Measurements from ENCODE around the gene CDK16.

CDK16 gene

DNA sequence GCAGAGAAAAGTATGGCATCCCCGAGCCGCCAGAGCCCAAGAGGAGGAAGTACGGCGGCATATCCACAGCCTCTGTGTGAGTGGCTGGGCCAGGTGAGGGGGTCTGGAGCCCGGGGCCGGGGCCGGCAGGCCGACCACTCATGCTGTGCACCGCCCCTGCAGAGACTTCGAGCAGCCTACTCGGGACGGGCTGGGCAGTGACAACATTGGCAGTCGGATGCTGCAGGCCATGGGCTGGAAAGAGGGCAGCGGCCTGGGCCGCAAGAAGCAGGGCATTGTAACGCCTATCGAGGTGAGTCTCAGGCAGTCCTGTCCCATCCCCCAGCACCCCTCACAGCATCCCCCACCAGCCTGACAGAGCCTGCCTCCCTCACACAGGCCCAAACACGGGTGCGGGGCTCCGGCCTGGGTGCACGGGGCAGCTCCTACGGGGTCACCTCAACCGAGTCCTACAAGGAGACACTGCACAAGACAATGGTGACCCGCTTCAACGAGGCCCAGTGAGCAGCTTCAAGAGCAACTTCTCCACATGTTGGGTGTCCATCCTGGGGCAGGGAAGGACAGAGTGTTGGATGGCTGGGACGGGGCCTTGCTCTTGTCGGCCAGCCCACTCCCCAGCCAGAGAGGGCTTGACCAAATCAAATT is 32.3 kb upstream of the CDK16 start:
- no peak for DNase-seq (ENCODE audit: low spot score)

DNA sequence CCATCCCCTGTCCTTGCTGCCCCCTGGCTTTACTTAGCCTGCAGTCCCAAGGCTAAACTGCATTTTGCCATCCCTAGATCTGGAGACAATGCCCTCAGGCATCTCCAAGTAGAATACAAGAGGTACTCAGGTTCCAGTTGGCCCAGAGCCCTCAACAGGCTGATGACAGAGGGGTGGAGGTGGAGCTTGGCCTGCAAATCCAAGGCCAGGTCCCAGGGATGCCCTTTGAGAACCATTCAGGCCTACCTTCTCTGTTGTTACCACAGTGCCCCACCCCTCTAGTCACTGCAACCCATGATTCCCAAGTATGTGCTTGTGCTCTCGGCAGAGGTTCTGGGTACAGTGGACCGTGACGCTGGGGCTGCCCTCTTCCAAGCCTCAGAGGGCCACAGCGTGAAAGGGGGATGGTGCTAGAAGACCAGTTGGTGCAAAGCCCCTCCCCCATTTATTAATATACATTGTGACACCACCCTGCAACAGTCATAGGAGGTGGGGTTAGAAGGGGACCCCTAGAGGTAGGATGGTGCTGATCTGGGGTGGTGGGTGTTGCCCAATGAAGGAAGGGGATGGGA is 31.3 kb upstream of the CDK16 start:
- DNase-seq (ENCODE audit: low spot score): no peak

DNA sequence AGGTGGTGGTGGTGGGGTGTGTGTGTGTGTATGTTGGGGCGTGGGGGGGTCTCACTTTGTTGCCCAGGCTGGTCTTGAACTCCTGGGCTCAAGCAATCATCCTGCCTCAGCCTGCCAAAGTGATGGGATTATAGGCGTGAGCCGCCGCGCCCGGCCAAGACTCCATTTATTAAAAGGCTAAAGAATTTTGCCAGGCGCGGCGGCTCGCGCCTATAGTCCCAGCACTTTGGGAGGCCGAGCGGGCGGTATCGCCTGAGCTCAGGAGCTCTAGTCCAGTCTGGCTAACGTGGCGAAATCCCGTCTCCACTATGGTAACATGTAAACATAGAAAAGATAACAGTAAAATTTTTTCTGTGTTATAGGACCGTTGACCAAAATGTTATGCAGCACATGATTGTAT is 28.6 kb upstream of the CDK16 start:
- DNase-seq (ENCODE audit: low spot score): no peak

DNA sequence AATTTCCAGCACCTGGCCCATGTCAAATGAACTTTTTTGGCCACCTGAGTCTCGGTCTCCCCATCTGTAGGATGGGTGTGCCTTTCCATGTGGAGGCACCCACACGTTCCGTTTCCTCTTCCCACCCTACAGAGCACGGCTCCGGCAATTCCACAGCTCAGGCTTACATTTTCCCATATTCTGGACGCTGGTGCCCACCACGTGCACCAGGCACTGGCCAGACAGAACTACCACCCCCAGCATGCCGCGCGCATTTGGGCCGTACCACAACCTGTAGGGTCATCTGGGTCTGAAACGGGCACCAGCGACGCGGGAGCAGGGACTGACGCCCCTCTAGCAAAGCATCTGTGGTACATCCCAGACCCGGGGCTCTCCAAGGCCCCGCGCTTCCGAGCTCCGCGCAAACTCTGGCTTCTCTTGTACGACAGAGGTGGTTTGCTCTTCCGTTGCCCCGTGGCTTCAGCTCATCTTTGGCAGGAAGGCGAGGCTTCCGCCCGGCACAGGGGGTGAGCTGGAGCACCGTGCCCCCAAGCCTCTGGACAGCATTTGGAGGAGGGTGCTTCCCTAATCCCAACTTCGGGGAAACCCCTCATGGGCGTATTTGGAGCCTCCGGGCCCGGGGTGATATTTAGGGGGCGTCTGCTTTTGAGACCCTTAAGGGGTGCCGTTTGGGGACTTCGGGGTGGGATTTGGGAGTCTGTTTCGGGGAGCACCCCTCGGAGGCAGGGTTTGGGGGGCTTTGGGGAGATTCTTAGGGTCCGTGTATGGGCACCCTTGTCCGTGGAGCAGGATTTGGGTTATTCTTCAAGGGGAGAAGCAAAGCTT is 27.8 kb upstream of the CDK16 start:
- peak; percentile 92 for DNase-seq (ENCODE audit: low spot score)

DNA sequence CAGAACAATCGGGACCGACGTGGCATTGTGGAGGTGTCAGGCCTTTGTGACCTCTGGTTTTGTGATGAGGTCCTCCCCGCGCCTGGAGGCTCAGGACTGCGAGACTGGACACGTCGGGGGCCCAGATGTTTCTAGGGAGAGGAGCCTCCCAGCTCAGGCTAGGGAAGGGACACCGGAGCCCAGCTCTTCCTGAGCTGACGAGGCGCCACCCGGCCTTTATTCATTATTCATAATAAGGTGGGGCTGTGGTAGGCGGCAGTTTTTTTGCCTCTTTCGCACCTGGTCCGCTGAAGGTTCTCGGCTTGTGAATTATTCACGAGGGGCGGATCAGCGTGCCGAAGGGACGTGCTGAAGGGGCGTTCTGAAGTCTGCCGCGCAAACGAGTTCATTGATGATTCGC is 27.1 kb upstream of the CDK16 start:
- no peak for DNase-seq (ENCODE audit: low spot score)

DNA sequence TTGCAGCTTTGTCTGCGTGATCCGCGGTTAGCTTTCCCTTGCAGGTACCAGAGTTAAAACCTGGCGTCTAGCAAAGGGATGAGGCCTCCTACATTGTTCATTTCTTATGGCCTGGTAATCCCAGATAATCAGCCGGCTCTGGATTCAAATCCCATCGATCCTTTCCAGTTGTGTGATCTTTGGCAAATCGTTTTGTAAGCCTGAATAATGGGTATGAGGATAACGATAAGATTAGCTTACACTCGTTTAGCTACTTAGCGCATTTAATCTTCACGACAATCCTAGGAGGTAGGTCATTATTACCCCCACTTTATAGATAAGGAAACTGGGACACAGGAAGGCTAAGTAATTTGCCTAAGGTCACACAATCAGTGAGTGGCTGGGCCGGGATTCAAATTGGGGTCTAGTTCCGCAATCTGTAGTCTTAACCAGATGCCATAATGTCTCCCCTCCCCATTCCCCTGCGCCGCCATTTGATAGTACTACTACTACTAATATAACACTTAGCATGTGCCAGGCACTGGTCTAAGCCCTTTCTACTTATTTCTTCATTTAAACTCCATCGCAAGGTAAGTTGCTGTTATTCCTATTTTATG is 26.6 kb upstream of the CDK16 start:
- DNase-seq (ENCODE audit: low spot score): no peak

DNA sequence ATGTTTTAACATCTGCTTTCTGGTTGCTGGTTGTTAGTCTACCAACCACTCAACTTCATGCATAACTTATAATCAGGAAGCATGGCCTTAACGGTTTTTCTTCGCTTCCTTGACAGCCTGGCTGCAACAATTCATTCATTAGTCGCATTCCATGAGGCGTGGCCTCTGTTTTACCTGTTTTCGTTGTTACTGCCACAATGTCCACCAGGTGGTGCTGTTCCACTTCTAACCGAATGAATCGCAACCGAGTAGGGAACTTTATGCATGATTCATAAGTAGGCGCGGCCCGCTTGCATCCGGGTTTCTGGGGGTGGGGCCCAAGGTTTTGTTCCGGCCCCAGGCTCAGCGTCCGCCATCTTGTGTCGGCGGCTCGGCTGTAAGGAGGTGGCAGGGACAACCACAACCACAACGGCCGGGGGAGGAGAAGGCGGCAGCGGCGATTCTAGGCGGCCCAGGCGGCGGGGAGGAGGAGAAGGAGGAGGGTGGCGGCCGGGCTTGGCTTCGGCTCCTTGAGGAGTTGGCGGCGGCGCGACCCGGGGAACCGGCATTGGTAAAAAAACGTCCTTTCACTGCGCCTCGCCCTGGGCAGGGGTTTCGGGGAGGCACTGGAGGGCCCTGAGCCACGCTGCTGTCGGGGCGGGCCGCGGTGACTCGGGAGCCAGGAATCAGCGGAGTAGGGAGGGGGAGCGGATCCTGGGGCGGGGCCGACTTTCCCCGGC is 24.8 kb upstream of the CDK16 start, which contains the start of gene UBA1:
Gene UBA1 (plus strand): TSS at position 355 of the 719 bp plus-strand sequence. CDS start 4,974 bp downstream, outside the sequence.
- peak; percentile 95 for DNase-seq (ENCODE audit: low spot score)

DNA sequence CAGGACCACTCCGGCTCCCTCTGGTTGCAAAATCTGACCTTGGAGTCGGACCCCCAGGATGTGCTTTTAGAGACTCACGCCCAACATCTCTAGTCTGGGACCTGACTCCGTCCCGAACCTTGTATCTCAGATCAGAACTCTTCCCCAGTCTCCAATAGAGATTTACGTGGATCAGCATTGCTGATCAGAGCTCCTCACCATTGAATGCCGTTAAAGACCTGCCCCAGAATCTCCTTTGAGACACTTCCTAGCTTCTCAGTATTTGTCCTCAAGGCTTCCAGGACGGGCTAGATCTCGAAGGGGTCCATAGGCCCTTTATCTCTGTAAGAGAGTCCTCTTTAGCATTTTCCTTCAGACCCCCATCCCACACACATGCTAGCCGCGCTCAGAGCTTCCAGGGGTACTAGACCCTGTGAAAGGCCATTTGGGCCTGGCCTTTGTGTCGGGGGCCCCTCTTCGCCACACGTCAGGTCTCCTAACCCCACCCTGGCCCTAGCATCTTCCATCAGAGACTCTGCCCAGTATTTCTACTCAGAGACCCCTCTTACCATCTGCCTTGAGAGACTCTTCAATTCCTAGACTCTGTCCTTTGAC is 24.2 kb upstream of the CDK16 start:
- no peak for DNase-seq (ENCODE audit: low spot score)

DNA sequence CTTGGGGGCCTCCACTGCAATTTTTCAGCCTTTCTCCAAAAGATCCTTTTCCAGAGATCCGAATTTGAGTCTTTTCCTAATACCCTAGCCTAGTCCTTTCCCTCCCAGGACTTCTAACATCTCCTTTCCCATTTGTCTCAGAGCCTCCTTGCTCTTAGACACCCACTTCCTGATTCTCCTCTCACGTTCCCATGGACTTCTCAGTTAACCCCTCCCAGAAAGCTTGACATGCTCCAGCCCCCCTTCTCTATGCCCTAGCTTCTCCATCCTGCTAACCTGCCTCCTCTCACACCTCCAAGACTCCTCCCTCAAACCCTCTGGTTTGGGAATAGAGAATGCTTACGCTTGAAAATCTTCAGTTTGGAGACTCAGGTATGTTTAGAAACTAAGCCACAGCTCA is 22.4 kb upstream of the CDK16 start:
- DNase-seq (ENCODE audit: low spot score): no peak

DNA sequence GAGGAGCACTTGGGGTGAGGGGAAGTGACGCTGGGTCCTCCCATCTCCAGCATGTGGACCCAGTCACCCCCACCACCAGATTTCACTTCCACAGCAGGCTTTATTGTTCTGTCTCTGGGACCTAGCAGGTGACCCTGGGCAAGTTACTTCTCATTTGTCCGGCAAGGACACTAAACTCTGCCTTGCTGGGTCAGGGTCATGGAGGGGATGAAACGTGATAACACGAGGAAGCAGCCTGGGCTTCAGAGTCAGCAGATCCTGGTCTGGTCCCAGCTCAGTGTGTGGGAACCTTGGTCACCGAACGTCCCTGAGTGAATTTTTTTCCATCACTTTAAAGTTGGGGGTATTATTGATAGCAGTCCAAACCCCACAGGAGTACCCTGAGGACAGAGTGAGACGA is 21.0 kb upstream of the CDK16 start:
- DNase-seq (ENCODE audit: low spot score): no peak

DNA sequence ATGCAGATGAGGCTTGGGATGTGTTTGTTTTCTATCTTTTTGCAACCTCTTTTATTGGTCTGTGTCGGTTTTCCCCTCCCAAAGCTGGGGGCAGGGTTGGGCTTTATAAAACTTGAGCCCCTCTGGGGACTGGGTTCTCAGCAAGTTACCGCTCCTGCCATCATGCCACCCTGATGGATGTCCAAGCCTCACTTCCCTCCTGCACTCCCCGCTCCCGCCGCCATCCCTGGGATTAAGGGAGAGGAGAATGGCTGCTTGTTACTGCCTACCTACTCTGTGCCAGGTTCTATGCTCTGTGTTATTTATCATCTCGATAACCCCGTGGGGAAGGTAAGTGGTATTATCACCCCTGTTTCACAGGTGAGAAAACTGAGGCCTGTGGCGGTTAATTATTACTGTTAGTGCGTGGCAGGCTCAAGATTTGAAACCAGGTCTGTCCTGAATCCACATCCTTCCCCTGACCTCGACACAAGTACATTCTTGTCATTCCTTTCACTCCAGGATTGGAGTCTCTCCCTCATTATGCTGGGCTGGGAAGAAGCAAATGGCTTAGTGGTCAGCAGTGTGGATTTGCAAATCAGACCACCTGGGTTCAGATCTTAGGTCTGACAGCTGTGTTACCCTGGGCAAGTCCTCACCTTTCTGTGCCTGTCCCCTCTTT is 20.3 kb upstream of the CDK16 start:
- no peak for DNase-seq (ENCODE audit: low spot score)

DNA sequence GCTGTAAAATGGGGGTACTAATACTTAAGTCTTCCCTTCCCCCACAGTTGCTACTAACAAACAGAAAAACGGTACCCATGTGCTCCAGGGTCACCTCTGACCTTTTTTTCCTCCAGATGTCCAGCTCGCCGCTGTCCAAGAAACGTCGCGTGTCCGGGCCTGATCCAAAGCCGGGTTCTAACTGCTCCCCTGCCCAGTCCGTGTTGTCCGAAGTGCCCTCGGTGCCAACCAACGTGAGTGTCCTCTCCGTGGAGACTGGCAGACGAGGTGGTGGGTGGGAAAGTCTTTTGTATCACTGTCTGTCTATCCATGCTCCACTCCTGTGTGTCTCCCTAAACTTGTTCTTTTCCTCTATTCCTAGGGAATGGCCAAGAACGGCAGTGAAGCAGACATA is 19.8 kb upstream of the CDK16 start:
- no peak for DNase-seq (ENCODE audit: low spot score)

DNA sequence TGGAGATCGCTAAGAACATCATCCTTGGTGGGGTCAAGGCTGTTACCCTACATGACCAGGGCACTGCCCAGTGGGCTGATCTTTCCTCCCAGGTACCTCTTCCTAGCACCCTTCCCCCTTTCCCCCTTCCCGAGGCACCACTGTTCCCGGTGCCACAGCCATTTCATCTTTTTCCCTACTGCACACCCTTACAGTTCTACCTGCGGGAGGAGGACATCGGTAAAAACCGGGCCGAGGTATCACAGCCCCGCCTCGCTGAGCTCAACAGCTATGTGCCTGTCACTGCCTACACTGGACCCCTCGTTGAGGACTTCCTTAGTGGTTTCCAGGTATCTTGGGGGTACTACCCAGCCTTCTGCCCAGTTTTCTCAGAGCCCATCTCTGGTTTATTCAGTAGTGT is 19.2 kb upstream of the CDK16 start:
- DNase-seq (ENCODE audit: low spot score): no peak

DNA sequence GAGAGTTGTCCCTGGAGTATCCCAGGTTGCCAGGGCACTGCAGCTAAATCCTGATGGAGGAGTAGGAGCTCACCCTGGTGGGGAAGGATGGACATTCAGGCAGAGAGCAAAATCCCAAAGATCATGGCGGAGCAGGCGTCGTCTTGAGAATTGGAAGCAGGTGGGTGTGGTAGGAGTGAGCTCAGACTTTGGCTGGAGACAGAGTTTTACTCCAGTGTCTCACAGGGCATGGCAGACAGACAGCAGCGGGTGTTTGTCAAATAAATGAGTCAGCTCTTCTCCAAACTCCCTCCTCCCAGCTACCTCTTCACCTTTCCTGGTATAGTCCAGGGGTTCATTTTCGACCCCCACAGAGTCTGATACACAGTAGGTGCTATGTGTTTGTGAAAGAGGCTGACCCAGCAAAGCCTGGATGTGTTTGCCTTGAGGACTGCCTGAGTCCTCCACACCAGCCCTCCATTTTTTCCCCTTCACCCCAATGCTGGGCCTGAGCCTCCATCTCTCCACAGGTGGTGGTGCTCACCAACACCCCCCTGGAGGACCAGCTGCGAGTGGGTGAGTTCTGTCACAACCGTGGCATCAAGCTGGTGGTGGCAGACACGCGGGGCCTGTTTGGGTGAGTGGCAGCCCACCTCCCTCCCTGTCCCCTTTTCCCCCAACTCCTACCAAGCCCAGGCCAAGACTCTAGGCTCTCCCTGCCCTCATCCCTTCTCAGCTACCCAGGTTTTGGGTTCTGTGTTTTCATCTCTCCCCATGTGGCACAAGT is 17.9 kb upstream of the CDK16 start:
- peak; percentile 58 for DNase-seq (ENCODE audit: low spot score)

DNA sequence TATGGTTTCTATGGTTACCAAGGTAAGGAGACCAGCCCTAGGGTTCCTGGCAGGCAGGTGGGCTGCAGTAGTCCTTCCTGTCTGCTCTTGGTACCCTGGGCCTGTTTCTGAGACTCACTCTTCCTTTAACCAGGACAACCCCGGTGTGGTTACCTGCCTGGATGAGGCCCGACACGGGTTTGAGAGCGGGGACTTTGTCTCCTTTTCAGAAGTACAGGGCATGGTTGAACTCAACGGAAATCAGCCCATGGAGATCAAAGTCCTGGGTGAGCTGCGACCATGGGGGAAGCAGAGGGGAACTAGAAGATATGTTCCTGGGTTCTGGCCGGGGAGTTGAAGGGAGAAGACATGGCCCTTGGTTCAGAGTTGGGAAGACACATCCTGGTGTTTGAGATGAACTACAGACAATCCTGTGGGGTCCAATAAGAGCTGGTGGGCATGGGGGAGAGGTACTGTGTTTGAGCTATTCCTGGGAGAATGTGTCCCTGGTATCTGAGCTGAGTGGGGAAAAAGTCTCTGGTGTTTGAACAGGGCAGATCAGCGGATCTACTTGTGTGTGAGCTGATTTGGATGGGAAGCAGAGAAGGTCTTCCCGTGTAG is 17.0 kb upstream of the CDK16 start:
- DNase-seq (ENCODE audit: low spot score): no peak

DNA sequence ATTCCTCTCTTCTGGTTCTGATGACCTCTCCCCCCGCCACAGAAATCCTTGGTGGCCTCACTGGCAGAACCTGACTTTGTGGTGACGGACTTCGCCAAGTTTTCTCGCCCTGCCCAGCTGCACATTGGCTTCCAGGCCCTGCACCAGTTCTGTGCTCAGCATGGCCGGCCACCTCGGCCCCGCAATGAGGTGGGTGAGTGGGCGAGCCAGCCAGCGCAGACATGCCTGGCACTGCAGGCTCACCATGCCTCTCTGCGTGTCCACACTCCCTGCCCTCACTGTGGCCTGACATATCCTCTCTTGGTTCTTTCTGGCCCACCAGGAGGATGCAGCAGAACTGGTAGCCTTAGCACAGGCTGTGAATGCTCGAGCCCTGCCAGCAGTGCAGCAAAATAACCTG is 16.2 kb upstream of the CDK16 start:
- DNase-seq (ENCODE audit: low spot score): no peak

DNA sequence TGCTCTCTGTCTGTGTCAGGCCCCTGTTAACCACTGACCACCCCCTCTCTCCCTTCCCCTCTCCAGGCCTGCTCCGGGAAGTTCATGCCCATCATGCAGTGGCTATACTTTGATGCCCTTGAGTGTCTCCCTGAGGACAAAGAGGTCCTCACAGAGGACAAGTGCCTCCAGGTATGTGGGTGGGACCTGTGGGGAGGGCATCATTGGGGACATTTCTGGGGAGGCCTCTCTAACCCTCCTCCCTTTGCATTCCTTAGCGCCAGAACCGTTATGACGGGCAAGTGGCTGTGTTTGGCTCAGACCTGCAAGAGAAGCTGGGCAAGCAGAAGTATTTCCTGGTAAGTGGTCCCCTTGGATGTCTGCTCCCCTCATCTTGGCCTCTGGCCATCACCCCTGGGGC is 15.6 kb upstream of the CDK16 start:
- DNase-seq (ENCODE audit: low spot score): no peak

DNA sequence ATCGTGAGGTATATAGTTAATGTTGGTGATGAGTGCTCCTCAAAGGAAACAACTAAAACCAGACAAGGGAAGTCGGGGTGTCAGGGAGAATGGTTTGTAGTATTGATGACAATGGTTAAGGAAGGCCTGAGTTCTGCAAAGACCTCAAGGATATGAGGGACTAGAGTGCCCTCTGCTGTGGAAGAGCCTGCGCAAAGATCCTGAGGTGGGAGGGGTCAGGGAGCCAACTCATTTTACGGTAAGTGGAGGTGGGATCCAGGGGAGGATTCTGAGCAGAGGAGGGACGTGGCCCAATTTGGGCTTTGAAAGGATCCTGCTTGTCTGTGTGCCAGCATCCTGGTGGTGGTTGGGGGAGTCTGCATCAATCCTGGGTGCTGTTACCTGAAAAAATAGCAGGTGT is 13.5 kb upstream of the CDK16 start:
- no peak for DNase-seq (ENCODE audit: low spot score)

DNA sequence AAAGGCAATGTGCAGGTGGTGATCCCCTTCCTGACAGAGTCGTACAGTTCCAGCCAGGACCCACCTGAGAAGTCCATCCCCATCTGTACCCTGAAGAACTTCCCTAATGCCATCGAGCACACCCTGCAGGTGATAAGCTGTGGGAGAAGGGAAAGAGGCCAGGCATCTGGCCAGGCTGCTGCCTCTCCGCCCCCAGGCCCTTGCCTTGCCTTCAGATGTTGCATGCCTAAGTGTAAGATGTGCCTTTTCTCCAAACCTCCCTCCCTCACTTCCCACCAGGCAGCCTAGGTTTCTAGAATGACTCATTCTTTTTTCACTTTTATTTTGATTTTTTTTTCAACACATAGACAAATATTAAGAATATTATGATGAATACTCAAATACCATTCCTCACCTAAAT is 12.2 kb upstream of the CDK16 start:
- DNase-seq (ENCODE audit: low spot score): no peak

DNA sequence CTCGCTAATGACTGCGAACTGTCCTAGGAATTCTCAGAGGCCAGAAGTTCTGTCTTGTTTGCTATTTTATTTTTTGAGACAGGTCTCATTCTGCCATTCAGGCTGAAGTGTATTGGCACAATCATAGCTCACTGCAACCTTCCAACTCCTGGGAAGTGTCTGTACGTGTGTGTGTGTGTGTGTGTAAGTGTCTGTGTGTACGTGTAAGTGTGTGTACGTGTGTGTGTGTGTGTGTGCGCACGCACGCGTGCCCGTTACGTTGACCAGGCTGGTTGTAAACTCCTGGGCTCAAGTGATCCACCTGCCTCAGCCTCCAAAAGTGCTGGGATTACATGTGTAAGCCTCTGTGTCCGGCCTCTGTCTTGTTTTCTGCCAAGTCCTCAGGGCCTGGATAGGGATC is 10.4 kb upstream of the CDK16 start:
- DNase-seq (ENCODE audit: low spot score): no peak
